Esophagus squamous epithelium (tissue), 5 donors: ENCODE data around the gene DCBLD1. TPM values are rescaled to one million over a fixed set of nuclear protein-coding genes. Genes with fewer than 3 reads are reported as not detected.
A peak's percentile ranks its signal among the peaks of the same experiment; 100 is the strongest.

Source experiments
- DNase-seq: peaks from one replicate; lab custom pipeline; 2025; lab: John Stamatoyannopoulos, UW
- H3K27ac ChIP-seq, 4 donors: fragments of 200-600 bp; sonication (generic); one replicate each; pipeline ENCODE4 v1.5.1; 2016 to 2019; ENCODE audit warnings: mild to moderate bottlenecking in 1 of 4
- H3K27me3 ChIP-seq, 4 donors: fragments of 200-600 bp; sonication (generic); 1 replicate in 3 of 4; 2 replicates in 1 of 4; pipeline versions ENCODE4 v1.5.1 to v1.6.0; 2017 to 2021; ENCODE audit warnings: antibody characterized with exemption in 1 of 4
- H3K36me3 ChIP-seq, 3 donors: fragments of 200-600 bp; sonication (generic); one replicate each; pipeline ENCODE4 v1.5.1; 2016 to 2019
- H3K4me1 ChIP-seq, 3 donors: fragments of 200-600 bp; sonication (generic); one replicate each; pipeline ENCODE4 v1.5.1; 2017 to 2019
- H3K4me3 ChIP-seq, 4 donors: fragments of 200-600 bp; sonication (generic); 1 replicate in 3 of 4; 2 replicates in 1 of 4; pipeline ENCODE4 v1.5.1; 2016 to 2019; ENCODE audit warnings: mild to moderate bottlenecking in 2 of 4, moderate library complexity in 1 of 4
- H3K9me3 ChIP-seq, 3 donors: fragments of 200-600 bp; sonication (generic); one replicate each; pipeline ENCODE4 v1.5.1; 2016 to 2019
- CTCF ChIP-seq, 6 experiments: fragments of 450-650 bp in 4 of 6; fragments of 200-600 bp in 2 of 6; sonication (generic) in 2 of 6; IDR thresholded peaks; one replicate each; pipeline ENCODE4 v1.5.1; 2016 to 2019; ENCODE audit warnings: antibody characterized with exemption in 6 of 6, mild to moderate bottlenecking in 4 of 6, moderate library complexity in 4 of 6
- POLR2A ChIP-seq, 4 donors: fragments of 450-650 bp; IDR thresholded peaks; one replicate each; pipeline ENCODE4 v1.6.1; 2017; ENCODE audit warnings: antibody characterized with exemption in 4 of 4, mild to moderate bottlenecking in 4 of 4, moderate library complexity in 3 of 4
- WGBS, 2 donors: methylation state at CpG; one replicate each; pipeline ENCODE4 v1.1.5; 2018; 5-methylcytosine and 5-hydroxymethylcytosine counted together
- intact Hi-C: fragments of 100-400 bp; cut with DNase I; formaldehyde crosslinking; loops from one replicate; pipeline ENCODE4 v1.15.0; 2022
- total RNA-seq, 4 donors: library from RNA; depleted of rRNA; stranded (reverse); fragments of >200 nt; gene quantifications; one replicate each; pipeline ENCODE4 v1.1.0, GENCODE V29; 2016
- donor health status: DM: yes; HTN: yes; CAD: no.

Gene DCBLD1
- total RNA-seq, 4 donors from 2014 or later = 6.7 to 19.1 (median 10.8) TPM

GRCh38 chr6:117534974-117535373 lies 52.5 kb downstream of the DCBLD1 start:
- Histone ChIP-seq H3K27me3 (no peaks in the 10 kb centered on the region), H3K4me1 (peaks cover 0 to 5% (median 0%) of the 10 kb centered on the region in 3 donors), H3K27ac (peak overlapping the region in 1 of 4 donors; percentile 26), H3K9me3 (no peaks in the 10 kb centered on the region), H3K36me3 (peaks cover 0 to 28% (median 0%) of the 10 kb centered on the region in 3 donors), H3K4me3 (no peak overlapping the region)
- 48 to 83% methylated on average over 3 of the region's 3 CpGs for WGBS, 2 donors
- DNase-seq = no peak
- intact Hi-C loops = no loop called here
- TF ChIP-seq POLR2A (IDR thresholded peaks at IDR 0.05) (no peak), CTCF (IDR thresholded peaks at IDR 0.05) (no peak)

- Histone ChIP-seq H3K36me3 (peaks cover 0 to 42% (median 0%) of the 10 kb centered on the region in 3 donors), H3K4me3 (no peak overlapping the region), H3K4me1 (peaks cover 0 to 2% (median 0%) of the 10 kb centered on the region in 3 donors), H3K9me3 (no peaks in the 10 kb centered on the region), H3K27me3 (no peaks in the 10 kb centered on the region), H3K27ac (no peak overlapping the region)
- no peak for DNase-seq
- intact Hi-C loops = no loop called here
- 82 to 89% methylated on average over 4 of the region's 4 CpGs for WGBS, 2 donors
- TF ChIP-seq CTCF (IDR thresholded peaks at IDR 0.05) (no peak), POLR2A (IDR thresholded peaks at IDR 0.05) (no peak)
These were observed 53.8 kb downstream of the DCBLD1 start for GRCh38 chr6:117536317-117536716.

GRCh38 chr6:117538615-117539014 lies 56.1 kb downstream of the DCBLD1 start:
- no peak overlapping the region for H3K27ac ChIP-seq
- TF ChIP-seq CTCF (IDR thresholded peaks at IDR 0.05) (no peak), POLR2A (IDR thresholded peaks at IDR 0.05) (no peak)
- H3K9me3 ChIP-seq = no peaks in the 10 kb centered on the region
- H3K4me3 ChIP-seq = no peak overlapping the region
- no peaks in the 10 kb centered on the region for H3K4me1 ChIP-seq
- intact Hi-C loops = no loop called here
- peaks cover 0 to 59% (median 0%) of the 10 kb centered on the region in 3 donors for H3K36me3 ChIP-seq
- WGBS, 2 donors = 71 to 80% methylated on average over 9 of the region's 9 CpGs
- H3K27me3 ChIP-seq = no peaks in the 10 kb centered on the region
- no peak for DNase-seq

- peaks cover 0 to 69% (median 0%) of the 10 kb centered on the region in 3 donors for H3K36me3 ChIP-seq
- H3K9me3 ChIP-seq = no peaks in the 10 kb centered on the region
- DNase-seq = no peak
- no peak overlapping the region for H3K4me3 ChIP-seq
- H3K27me3 ChIP-seq = no peaks in the 10 kb centered on the region
- intact Hi-C loops = no loop called here
- no peaks in the 10 kb centered on the region for H3K4me1 ChIP-seq
- H3K27ac ChIP-seq = no peak overlapping the region
- 52 to 66% methylated on average over 5 to 8 of the region's 8 CpGs for WGBS, 2 donors
- TF ChIP-seq CTCF (IDR thresholded peaks at IDR 0.05) (no peak), POLR2A (IDR thresholded peaks at IDR 0.05) (no peak)
These were observed 58.2 kb downstream of the DCBLD1 start for GRCh38 chr6:117540670-117541069.

GRCh38 chr6:117542493-117542892 lies 60.0 kb downstream of the DCBLD1 start:
- Histone ChIP-seq H3K4me3 (no peak overlapping the region), H3K9me3 (no peaks in the 10 kb centered on the region), H3K27ac (no peak overlapping the region), H3K36me3 (peaks cover 0 to 87% (median 0%) of the 10 kb centered on the region in 3 donors), H3K4me1 (peaks cover 0 to 1% (median 0%) of the 10 kb centered on the region in 3 donors), H3K27me3 (no peaks in the 10 kb centered on the region)
- 32 to 61% methylated on average over 3 of the region's 3 CpGs for WGBS, 2 donors
- TF ChIP-seq CTCF (IDR thresholded peaks at IDR 0.05) = no peak
- no peak for TF ChIP-seq POLR2A (IDR thresholded peaks at IDR 0.05)
- intact Hi-C loops = no loop called here
- no peak for DNase-seq
